Umbilical cord (tissue), 2 donors: Measurements from ENCODE around the gene FYB2. TPM values are rescaled to one million over a fixed set of nuclear protein-coding genes. Genes with fewer than 3 reads are reported as not detected.

Experiments used
- DNase-seq: peaks from one replicate; pipeline ENCODE4 v3.0.0-alpha.2; 2015; ENCODE audit warnings: low spot score
- total RNA-seq: library from RNA; depleted of rRNA; stranded (reverse); fragments of >200 nt; gene quantifications from one replicate; pipeline ENCODE4 v1.2.3, GENCODE V29; 2014; ENCODE audit warnings: low replicate concordance; ENCODE audit not compliant: insufficient read depth

FYB2 gene
- total RNA-seq, 1 donor from 2014 or later = 15.6 TPM

- DNase-seq = no peak
Observed at GRCh38 chr1:56715156-56715555, 104.0 kb downstream of the FYB2 start.

- no peak for DNase-seq
Observed at GRCh38 chr1:56713112-56713511, 106.1 kb downstream of the FYB2 start.

- DNase-seq = no peak
Observed at GRCh38 chr1:56712150-56712549, 107.1 kb downstream of the FYB2 start.

- peak; percentile 35 for DNase-seq
Observed at GRCh38 chr1:56710646-56711045, 108.6 kb downstream of the FYB2 start.

- no peak for DNase-seq
Observed at GRCh38 chr1:56709995-56710394, 109.2 kb downstream of the FYB2 start.

GRCh38 chr1:56709269-56709880 is 109.8 kb downstream of the FYB2 start:
- DNase-seq = peak; percentile 71

GRCh38 chr1:56707379-56707778 is 111.8 kb downstream of the FYB2 start:
- DNase-seq = no peak

- DNase-seq = no peak
Observed at GRCh38 chr1:56703747-56704146, 115.5 kb downstream of the FYB2 start.

GRCh38 chr1:56696663-56697062 is 122.5 kb downstream of the FYB2 start:
- no peak for DNase-seq

- peak; percentile 10 for DNase-seq
Observed at GRCh38 chr1:56688522-56689026, 130.6 kb downstream of the FYB2 start.

GRCh38 chr1:56686169-56686568 is 133.0 kb downstream of the FYB2 start:
- DNase-seq = no peak

GRCh38 chr1:56683569-56683968 is 135.6 kb downstream of the FYB2 start:
- no peak for DNase-seq

GRCh38 chr1:56676571-56677035 is 142.6 kb downstream of the FYB2 start:
- no peak for DNase-seq

GRCh38 chr1:56675763-56676162 is 143.4 kb downstream of the FYB2 start:
- no peak for DNase-seq

GRCh38 chr1:56672579-56672978 is 146.6 kb downstream of the FYB2 start:
- DNase-seq = no peak

- DNase-seq = no peak
Observed at GRCh38 chr1:56671542-56671941, 147.7 kb downstream of the FYB2 start.

- no peak for DNase-seq
Observed at GRCh38 chr1:56671085-56671484, 148.1 kb downstream of the FYB2 start.

- no peak for DNase-seq
Observed at GRCh38 chr1:56670350-56670749, 148.9 kb downstream of the FYB2 start.

Other genes with a start within 250 kb of the FYB2 start
- 228 TPM for gene PLPP3, start 239.8 kb downstream of the FYB2 start, total RNA-seq
- 4.8 TPM for gene PRKAA2, start 174.1 kb downstream of the FYB2 start, total RNA-seq
- gene C8A, start 35.4 kb upstream of the FYB2 start, total RNA-seq = not detected
- not detected for gene C8B, start 146.6 kb upstream of the FYB2 start, total RNA-seq